CD4-positive, alpha-beta T cell (primary cell): ENCODE results near the gene ERN1. TPM values are rescaled to one million over a fixed set of nuclear protein-coding genes. Genes with fewer than 3 reads are reported as not detected.

Experiments
- ATAC-seq: fragments of 200-7000 bp; cut with Tn5 transposase; one replicate; pipeline ENCODE4 v1.10.0; 2022; ENCODE audit warnings: mild to moderate bottlenecking; ENCODE audit not compliant: poor library complexity
- CTCF ChIA-PET: fragments of 350-600 bp; sonication (Branson Sonifier 250); formaldehyde crosslinking; loops from one replicate; lab custom pipeline; 2021; ENCODE audit warnings: antibody characterized with exemption, inconsistent platforms; lab: Charles Lee
- POLR2A ChIA-PET: fragments of 350-600 bp; sonication (Branson Sonifier 250); formaldehyde crosslinking; loops from one replicate; lab custom pipeline; 2021; ENCODE audit warnings: antibody characterized with exemption, inconsistent platforms; lab: Charles Lee
- DNase-seq, 14 experiments: peaks; one replicate each; pipeline ENCODE4 v3.0.0-alpha.2; 2013 to 2020; ENCODE audit warnings: mixed read lengths in 2 of 14
- H3K27ac ChIP-seq, 2 donors: one replicate each; pipeline versions ENCODE4 v1.5.1 to v1.7.0; 2013; ENCODE audit warnings: low read length in 2 of 2, low read depth in 1 of 2, mild to moderate bottlenecking in 1 of 2
- H3K27me3 ChIP-seq, 2 experiments: 1 replicate in 1 of 2; 2 replicates in 1 of 2; pipeline versions ENCODE4 v1.6.1 to v1.7.0; 2013; ENCODE audit warnings: low read length in 2 of 2, control low read depth in 1 of 2, mild to moderate bottlenecking in 1 of 2, moderate library complexity in 1 of 2; ENCODE audit not compliant: insufficient read depth in 2 of 2, control insufficient read depth in 1 of 2
- H3K36me3 ChIP-seq: one replicate; pipeline ENCODE4 v1.6.1; 2013; ENCODE audit warnings: low read length, control low read depth; ENCODE audit not compliant: insufficient read depth
- H3K4me1 ChIP-seq: one replicate; pipeline ENCODE4 v1.6.1; 2013; ENCODE audit warnings: low read length, control low read depth; ENCODE audit not compliant: insufficient read depth
- H3K4me3 ChIP-seq: one replicate; pipeline ENCODE4 v1.5.1; 2013; ENCODE audit warnings: mild to moderate bottlenecking, low read length, moderate library complexity
- H3K9me3 ChIP-seq, 2 experiments: 1 replicate in 1 of 2; 2 replicates in 1 of 2; pipeline versions ENCODE4 v1.6.1 to v1.7.0; 2013; ENCODE audit warnings: low read length in 2 of 2, mild to moderate bottlenecking in 2 of 2, control low read depth in 1 of 2, moderate library complexity in 1 of 2; ENCODE audit not compliant: control insufficient read depth in 1 of 2, insufficient read depth in 1 of 2
- H3K27ac Mint-ChIP-seq: one replicate; pipeline ENCODE4 v1.8.0; 2020; ENCODE audit warnings: mixed read lengths
- H3K27me3 Mint-ChIP-seq: one replicate; pipeline ENCODE4 v1.8.0; 2021; ENCODE audit warnings: mixed read lengths
- H3K36me3 Mint-ChIP-seq: one replicate; pipeline ENCODE4 v1.8.0; 2021; ENCODE audit warnings: low read depth, mixed read lengths
- H3K4me1 Mint-ChIP-seq: one replicate; pipeline ENCODE4 v1.8.0; 2021; ENCODE audit warnings: low read depth, mixed read lengths
- H3K4me3 Mint-ChIP-seq: one replicate; pipeline ENCODE4 v1.8.0; 2020; ENCODE audit warnings: mild to moderate bottlenecking, mixed read lengths
- H3K9me3 Mint-ChIP-seq: one replicate; pipeline ENCODE4 v1.8.0; 2020; ENCODE audit warnings: mixed read lengths
- CTCF ChIP-seq: fragments of 200-600 bp; IDR thresholded peaks from one replicate; pipeline ENCODE4 v1.8.0; 2022; ENCODE audit warnings: antibody characterized with exemption, mild to moderate bottlenecking
- intact Hi-C, 2 experiments: fragments of 100-400 bp; cut with DNase I in 1 of 2; cut with micrococcal nuclease in 1 of 2; formaldehyde crosslinking; loops; one replicate each; pipeline versions ENCODE4 v1.15.1 to v1.9.0; 2023 to 2025; cut with DNase I, micrococcal nuclease
- total RNA-seq, 174 experiments: library from RNA in 2 of 174; stranded (reverse) in 2 of 174; gene quantifications; one replicate each; pipeline ENCODE4 v1.2.3 and lab custom pipeline; 2021 to 2026

The ERN1 gene
- total RNA-seq, 2 experiments from 2014 or later, result 62.7 to 67.8 TPM

DNA sequence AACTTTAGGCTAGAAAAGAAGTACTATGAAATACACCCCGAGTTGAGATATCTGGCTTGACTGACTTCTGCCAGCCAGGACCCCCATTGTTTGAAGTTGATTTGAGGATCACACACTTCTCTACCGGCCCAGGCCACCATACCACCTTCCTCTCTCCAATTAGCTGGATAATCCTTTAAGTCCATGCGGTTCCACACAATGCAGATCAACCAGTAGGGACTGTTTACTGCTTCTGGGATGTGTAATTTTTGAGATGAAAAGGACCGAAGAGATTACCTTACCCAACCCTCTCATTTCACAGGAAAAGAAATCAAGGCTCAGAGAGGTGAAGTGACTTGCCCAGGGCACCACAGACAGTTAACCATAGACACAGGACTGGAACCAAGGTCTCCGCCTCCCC is 20.5 kb downstream of the ERN1 start:
- CTCF ChIA-PET, result interaction anchor here (1.2 kb wide), 1 partner anchor 24 kb away, joined by 4 read pairs; no protein-coding TSS in a partner anchor
- H3K27ac ChIP-seq, result no peak overlapping the region
- H3K27me3 ChIP-seq, result no peaks in the 10 kb centered on the region
- peaks cover 12% of the 10 kb centered on the region for H3K36me3 ChIP-seq
- no peak overlapping the region for H3K4me3 Mint-ChIP-seq
- H3K9me3 ChIP-seq, result no peaks in the 10 kb centered on the region
- H3K9me3 Mint-ChIP-seq, result no peaks in the 10 kb centered on the region
- no peak overlapping the region for H3K4me3 ChIP-seq
- intact Hi-C loops, result no loop called here
- peaks cover 50% of the 10 kb centered on the region for H3K4me1 ChIP-seq
- peak overlapping the region; percentile 84 for H3K27ac Mint-ChIP-seq
- no peak for DNase-seq
- no peaks in the 10 kb centered on the region for H3K27me3 Mint-ChIP-seq
- POLR2A ChIA-PET, result interaction anchor here (1.8 kb wide), 1 partner anchor 19 kb away, joined by 4 read pairs; no protein-coding TSS in a partner anchor
- peaks cover 68% of the 10 kb centered on the region for H3K4me1 Mint-ChIP-seq
- no peak for ATAC-seq
- H3K36me3 Mint-ChIP-seq, result peaks cover 20% of the 10 kb centered on the region
- no peak for TF ChIP-seq CTCF

GRCh38 chr17:64107500-64108236 is 22.3 kb downstream of the ERN1 start:
- intact Hi-C loops, result loop anchor here (1.0 to 2.0 kb wide), 2 partner anchors 12 to 13 kb away; no protein-coding TSS in a partner anchor
- no peak for ATAC-seq
- Histone ChIP-seq H3K27me3 (no peaks in the 10 kb centered on the region), H3K9me3 (no peaks in the 10 kb centered on the region), H3K36me3 (peaks cover 15% of the 10 kb centered on the region), H3K27ac (peak overlapping the region; percentile 25 to 26), H3K4me3 (no peak overlapping the region), H3K4me1 (peaks cover 64% of the 10 kb centered on the region)
- Mint-ChIP-seq H3K9me3 (no peaks in the 10 kb centered on the region), H3K27ac (peak overlapping the region; percentile 84), H3K36me3 (peaks cover 17% of the 10 kb centered on the region), H3K4me1 (peaks cover 77% of the 10 kb centered on the region), H3K27me3 (no peaks in the 10 kb centered on the region), H3K4me3 (peak overlapping the region; percentile 1)
- POLR2A ChIA-PET, result interaction anchor here (0.9 to 2.6 kb wide), 6 partner anchors 14 to 57 kb away, joined by 3 to 9 read pairs (median 6); partner anchors contain the start of gene ERN1
- CTCF ChIA-PET, result interaction anchor here (1.1 kb wide), 1 partner anchor 44 kb away, joined by 3 read pairs; no protein-coding TSS in a partner anchor
- DNase-seq, result no peak
- TF ChIP-seq CTCF, result no peak

DNA sequence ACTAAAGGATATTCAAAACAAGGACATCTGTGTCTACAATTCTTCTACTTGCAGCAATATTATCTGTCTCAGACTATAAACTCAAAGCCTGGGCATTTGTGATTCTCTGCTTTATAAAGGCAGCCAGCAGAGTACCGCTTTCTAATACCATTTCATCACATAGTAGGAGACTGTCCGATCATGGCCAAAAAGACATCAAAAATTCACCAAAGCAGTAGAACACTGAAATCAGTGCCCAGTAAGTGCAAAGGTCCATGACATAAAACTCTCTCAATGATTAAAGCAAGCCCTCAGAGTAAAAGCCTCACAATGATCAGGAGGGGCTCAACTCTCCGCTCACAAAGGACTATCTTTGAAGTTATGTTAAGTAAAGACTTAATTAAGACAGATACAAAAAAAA is 23.0 kb downstream of the ERN1 start:
- no peak for TF ChIP-seq CTCF
- peaks cover 13% of the 10 kb centered on the region for H3K36me3 ChIP-seq
- no peak overlapping the region for H3K4me3 ChIP-seq
- ATAC-seq (no peak), DNase-seq (no peak)
- peak overlapping the region; percentile 84 for H3K27ac Mint-ChIP-seq
- peak overlapping the region; percentile 63 for H3K4me3 Mint-ChIP-seq
- intact Hi-C loops, result loop anchor here (1.0 to 2.0 kb wide), 2 partner anchors 12 to 14 kb away; no protein-coding TSS in a partner anchor
- H3K9me3 Mint-ChIP-seq, result no peaks in the 10 kb centered on the region
- H3K9me3 ChIP-seq, result no peaks in the 10 kb centered on the region
- ChIA-PET CTCF (interaction anchor here (1.0 to 1.3 kb wide), 3 partner anchors 14 to 116 kb away, joined by 3 read pairs; no protein-coding TSS in a partner anchor), POLR2A (interaction anchor here (0.9 to 2.6 kb wide), 20 partner anchors 8 to 86 kb away, joined by 3 to 21 read pairs (median 6); partner anchors contain the start of genes ERN1 and ICAM2)
- no peaks in the 10 kb centered on the region for H3K27me3 Mint-ChIP-seq
- H3K4me1 Mint-ChIP-seq, result peaks cover 75% of the 10 kb centered on the region
- peaks cover 19% of the 10 kb centered on the region for H3K36me3 Mint-ChIP-seq
- peak overlapping the region; percentile 26 to 35 for H3K27ac ChIP-seq
- peaks cover 64% of the 10 kb centered on the region for H3K4me1 ChIP-seq
- no peaks in the 10 kb centered on the region for H3K27me3 ChIP-seq
